Ishikawa (cell line): ENCODE data around the gene GNB1L.

Experiments used
- CEBPB ChIP-seq: IDR thresholded peaks from 2 replicates; pipeline ENCODE4 v1.6.1; 2012
- EGR1 ChIP-seq: IDR thresholded peaks from 2 replicates; pipeline ENCODE4 v1.6.1; 2012
- EP300 ChIP-seq: IDR thresholded peaks from 2 replicates; pipeline ENCODE4 v1.6.1; 2012; ENCODE audit warnings: borderline replicate concordance
- FOXM1 ChIP-seq: IDR thresholded peaks from 2 replicates; pipeline ENCODE4 v1.6.1; 2012; ENCODE audit warnings: low read depth, borderline replicate concordance
- NFIC ChIP-seq: IDR thresholded peaks from 2 replicates; pipeline ENCODE4 v1.6.1; 2012
- RAD21 ChIP-seq: IDR thresholded peaks from 2 replicates; pipeline ENCODE4 v1.6.1; 2012; ENCODE audit warnings: low read depth
- TAF1 ChIP-seq: IDR thresholded peaks from 2 replicates; pipeline ENCODE4 v1.6.1; 2012; ENCODE audit warnings: low read depth, mild to moderate bottlenecking
- TEAD4 ChIP-seq: IDR thresholded peaks from 2 replicates; pipeline ENCODE4 v1.6.1; 2012
- YY1 ChIP-seq: IDR thresholded peaks from 2 replicates; pipeline ENCODE4 v1.6.1; 2012; ENCODE audit warnings: low read depth
- ZBTB7A ChIP-seq: IDR thresholded peaks from 2 replicates; pipeline ENCODE4 v1.6.1; 2012; ENCODE audit warnings: low read depth
- TF ChIP-seq, protein P1 (sequence below): IDR thresholded peaks from 2 replicates; pipeline ENCODE4 v1.6.1; 2012; ENCODE audit warnings: low read depth, mild to moderate bottlenecking
- TF ChIP-seq, protein P2 (sequence below): IDR thresholded peaks from 2 replicates; pipeline ENCODE4 v1.6.1; 2012
- TF ChIP-seq, protein P3 (sequence below): IDR thresholded peaks from 2 replicates; pipeline ENCODE4 v1.6.1; 2012

DNA sequence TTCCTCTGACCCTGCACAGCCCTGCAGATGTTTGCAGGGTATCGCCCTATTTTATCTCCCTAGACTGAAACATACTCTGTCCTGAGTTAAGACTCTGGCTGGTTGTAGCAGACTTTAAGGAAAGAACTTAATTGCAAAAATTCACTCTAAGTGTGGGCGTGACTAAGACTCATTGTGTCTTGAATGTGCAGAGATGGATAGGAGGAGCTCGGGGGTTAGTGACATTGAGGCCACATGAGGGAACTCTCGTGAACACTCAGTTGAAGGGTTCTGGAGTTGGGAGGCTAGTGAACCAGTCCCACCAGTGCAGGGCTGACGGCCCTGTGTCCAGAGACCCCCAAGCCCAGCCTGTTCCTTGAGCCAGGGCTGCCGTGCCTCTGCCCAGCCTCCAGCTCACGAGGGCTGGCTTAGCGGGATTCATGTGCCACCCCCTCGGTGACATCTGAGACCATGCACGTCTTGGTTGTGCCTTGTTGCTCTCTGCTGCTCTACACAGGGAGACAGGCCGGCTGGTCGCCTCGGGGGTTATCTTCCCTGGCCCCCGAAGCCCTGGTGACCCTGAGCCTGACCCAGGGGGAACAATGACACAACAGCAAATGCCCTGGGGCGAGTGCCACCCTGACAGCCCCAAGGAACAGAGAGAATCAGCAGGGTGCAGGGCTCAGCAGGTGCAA is 105.5 kb downstream of the GNB1L start:
- TF ChIP-seq FOXM1 = no peak
- no peak for TF ChIP-seq NFIC
- no peak for TF ChIP-seq TAF1
- no peak for TF ChIP-seq ZBTB7A
- no peak for TF ChIP-seq TEAD4
- TF ChIP-seq YY1 = no peak
- TF ChIP-seq, protein P1, sequence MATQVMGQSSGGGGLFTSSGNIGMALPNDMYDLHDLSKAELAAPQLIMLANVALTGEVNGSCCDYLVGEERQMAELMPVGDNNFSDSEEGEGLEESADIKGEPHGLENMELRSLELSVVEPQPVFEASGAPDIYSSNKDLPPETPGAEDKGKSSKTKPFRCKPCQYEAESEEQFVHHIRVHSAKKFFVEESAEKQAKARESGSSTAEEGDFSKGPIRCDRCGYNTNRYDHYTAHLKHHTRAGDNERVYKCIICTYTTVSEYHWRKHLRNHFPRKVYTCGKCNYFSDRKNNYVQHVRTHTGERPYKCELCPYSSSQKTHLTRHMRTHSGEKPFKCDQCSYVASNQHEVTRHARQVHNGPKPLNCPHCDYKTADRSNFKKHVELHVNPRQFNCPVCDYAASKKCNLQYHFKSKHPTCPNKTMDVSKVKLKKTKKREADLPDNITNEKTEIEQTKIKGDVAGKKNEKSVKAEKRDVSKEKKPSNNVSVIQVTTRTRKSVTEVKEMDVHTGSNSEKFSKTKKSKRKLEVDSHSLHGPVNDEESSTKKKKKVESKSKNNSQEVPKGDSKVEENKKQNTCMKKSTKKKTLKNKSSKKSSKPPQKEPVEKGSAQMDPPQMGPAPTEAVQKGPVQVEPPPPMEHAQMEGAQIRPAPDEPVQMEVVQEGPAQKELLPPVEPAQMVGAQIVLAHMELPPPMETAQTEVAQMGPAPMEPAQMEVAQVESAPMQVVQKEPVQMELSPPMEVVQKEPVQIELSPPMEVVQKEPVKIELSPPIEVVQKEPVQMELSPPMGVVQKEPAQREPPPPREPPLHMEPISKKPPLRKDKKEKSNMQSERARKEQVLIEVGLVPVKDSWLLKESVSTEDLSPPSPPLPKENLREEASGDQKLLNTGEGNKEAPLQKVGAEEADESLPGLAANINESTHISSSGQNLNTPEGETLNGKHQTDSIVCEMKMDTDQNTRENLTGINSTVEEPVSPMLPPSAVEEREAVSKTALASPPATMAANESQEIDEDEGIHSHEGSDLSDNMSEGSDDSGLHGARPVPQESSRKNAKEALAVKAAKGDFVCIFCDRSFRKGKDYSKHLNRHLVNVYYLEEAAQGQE = no peak
- TF ChIP-seq, protein P2, sequence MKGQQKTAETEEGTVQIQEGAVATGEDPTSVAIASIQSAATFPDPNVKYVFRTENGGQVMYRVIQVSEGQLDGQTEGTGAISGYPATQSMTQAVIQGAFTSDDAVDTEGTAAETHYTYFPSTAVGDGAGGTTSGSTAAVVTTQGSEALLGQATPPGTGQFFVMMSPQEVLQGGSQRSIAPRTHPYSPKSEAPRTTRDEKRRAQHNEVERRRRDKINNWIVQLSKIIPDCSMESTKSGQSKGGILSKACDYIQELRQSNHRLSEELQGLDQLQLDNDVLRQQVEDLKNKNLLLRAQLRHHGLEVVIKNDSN = no peak
- no peak for TF ChIP-seq CEBPB
- TF ChIP-seq EGR1 = no peak
- TF ChIP-seq EP300 = no peak
- TF ChIP-seq RAD21 = no peak
- TF ChIP-seq, protein P3, sequence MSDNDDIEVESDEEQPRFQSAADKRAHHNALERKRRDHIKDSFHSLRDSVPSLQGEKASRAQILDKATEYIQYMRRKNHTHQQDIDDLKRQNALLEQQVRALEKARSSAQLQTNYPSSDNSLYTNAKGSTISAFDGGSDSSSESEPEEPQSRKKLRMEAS = no peak
